Adipocyte (in vitro differentiated cells): ENCODE measurements around the gene DMRTC1B.
"Not testable (repeated sequence)": the region's sequence is repeated elsewhere in the genome, so short reads cannot be mapped to it uniquely, and the experiment has no call there.

Source experiments
- DNase-seq: peaks from one replicate; pipeline ENCODE4 v3.0.0-alpha.2; 2015; ENCODE audit warnings: low read depth
- H3K27me3 ChIP-seq: replicated peaks from 2 replicates; pipeline ENCODE4 v1.7.0; 2013; ENCODE audit warnings: mild to moderate bottlenecking, low read length, moderate library complexity; ENCODE audit not compliant: control insufficient read depth, insufficient read depth
- H3K36me3 ChIP-seq: 2 replicates; pipeline ENCODE4 v1.7.0; 2013; ENCODE audit warnings: low read length, mild to moderate bottlenecking, moderate library complexity; ENCODE audit not compliant: control insufficient read depth, insufficient read depth, severe bottlenecking
- H3K4me1 ChIP-seq: 2 replicates; pipeline ENCODE4 v1.7.0; 2013; ENCODE audit warnings: mild to moderate bottlenecking, low read length, moderate library complexity; ENCODE audit not compliant: control insufficient read depth, insufficient read depth
- H3K4me3 ChIP-seq: 2 replicates; pipeline ENCODE4 v1.7.0; 2013; ENCODE audit warnings: mild to moderate bottlenecking, low read length, moderate library complexity
- H3K9ac ChIP-seq: 2 replicates; pipeline ENCODE4 v1.7.0; 2013; ENCODE audit warnings: mild to moderate bottlenecking, low read length, moderate library complexity
- H3K9me3 ChIP-seq: 2 replicates; pipeline ENCODE4 v1.7.0; 2013; ENCODE audit warnings: mild to moderate bottlenecking, low read length, moderate library complexity; ENCODE audit not compliant: control insufficient read depth

The DMRTC1B gene

GRCh38 chrX:72783964-72784363 lies 7.3 kb downstream of the DMRTC1B start:
- H3K9ac ChIP-seq, H3K4me3 ChIP-seq, DNase-seq, H3K36me3 ChIP-seq, H3K9me3 ChIP-seq, H3K4me1 ChIP-seq, H3K27me3 ChIP-seq: not testable (repeated sequence)

- H3K27me3 ChIP-seq, H3K36me3 ChIP-seq, H3K9ac ChIP-seq, H3K4me3 ChIP-seq, DNase-seq, H3K9me3 ChIP-seq, H3K4me1 ChIP-seq: not testable (repeated sequence)
These were observed 11.5 kb downstream of the DMRTC1B start for GRCh38 chrX:72788142-72788541.

GRCh38 chrX:72790390-72790789 lies 13.7 kb downstream of the DMRTC1B start:
- H3K9ac ChIP-seq, H3K4me1 ChIP-seq, H3K9me3 ChIP-seq, H3K27me3 ChIP-seq, H3K36me3 ChIP-seq, H3K4me3 ChIP-seq, DNase-seq: not testable (repeated sequence)

GRCh38 chrX:72808110-72808509 lies 31.4 kb downstream of the DMRTC1B start, which contains the start of gene FAM236D:
Gene FAM236D, minus strand, starts transcription at chrX:72808210. Its CDS starts 100 bp downstream, at chrX:72808110.
- H3K4me1 ChIP-seq, H3K9ac ChIP-seq, H3K9me3 ChIP-seq, DNase-seq, H3K27me3 ChIP-seq, H3K36me3 ChIP-seq, H3K4me3 ChIP-seq: not testable (repeated sequence)

GRCh38 chrX:72830701-72831100 lies 54.0 kb downstream of the DMRTC1B start:
- DNase-seq, H3K9ac ChIP-seq, H3K4me1 ChIP-seq, H3K27me3 ChIP-seq, H3K4me3 ChIP-seq, H3K36me3 ChIP-seq, H3K9me3 ChIP-seq: not testable (repeated sequence)

GRCh38 chrX:72837532-72837931 lies 60.8 kb downstream of the DMRTC1B start:
- not testable (repeated sequence) for H3K4me1 ChIP-seq, H3K4me3 ChIP-seq, H3K9ac ChIP-seq, DNase-seq, H3K9me3 ChIP-seq, H3K27me3 ChIP-seq, H3K36me3 ChIP-seq

- H3K9ac ChIP-seq, DNase-seq, H3K27me3 ChIP-seq, H3K9me3 ChIP-seq, H3K4me3 ChIP-seq, H3K4me1 ChIP-seq, H3K36me3 ChIP-seq: not testable (repeated sequence)
These were observed 106.2 kb downstream of the DMRTC1B start for GRCh38 chrX:72882898-72883297.

GRCh38 chrX:72889740-72890139 lies 113.0 kb downstream of the DMRTC1B start:
- H3K4me1 ChIP-seq, H3K4me3 ChIP-seq, H3K9ac ChIP-seq, DNase-seq, H3K9me3 ChIP-seq, H3K27me3 ChIP-seq, H3K36me3 ChIP-seq: not testable (repeated sequence)
